GM20431 (cell line): Measurements from ENCODE around the gene CFAP299.
"Not testable (repeated sequence)": the region's sequence is repeated elsewhere in the genome, so short reads cannot be mapped to it uniquely, and the experiment has no call there.

ENCODE experiments used
- in situ Hi-C: fragments of 300-500 bp; cut with MseI, MboI; formaldehyde crosslinking; loops from one replicate; pipeline ENCODE4 v1.15.0; 2020; ENCODE audit warnings: low sequenced_read_pairs; ENCODE audit not compliant: unreplicated experiment

The CFAP299 gene

DNA sequence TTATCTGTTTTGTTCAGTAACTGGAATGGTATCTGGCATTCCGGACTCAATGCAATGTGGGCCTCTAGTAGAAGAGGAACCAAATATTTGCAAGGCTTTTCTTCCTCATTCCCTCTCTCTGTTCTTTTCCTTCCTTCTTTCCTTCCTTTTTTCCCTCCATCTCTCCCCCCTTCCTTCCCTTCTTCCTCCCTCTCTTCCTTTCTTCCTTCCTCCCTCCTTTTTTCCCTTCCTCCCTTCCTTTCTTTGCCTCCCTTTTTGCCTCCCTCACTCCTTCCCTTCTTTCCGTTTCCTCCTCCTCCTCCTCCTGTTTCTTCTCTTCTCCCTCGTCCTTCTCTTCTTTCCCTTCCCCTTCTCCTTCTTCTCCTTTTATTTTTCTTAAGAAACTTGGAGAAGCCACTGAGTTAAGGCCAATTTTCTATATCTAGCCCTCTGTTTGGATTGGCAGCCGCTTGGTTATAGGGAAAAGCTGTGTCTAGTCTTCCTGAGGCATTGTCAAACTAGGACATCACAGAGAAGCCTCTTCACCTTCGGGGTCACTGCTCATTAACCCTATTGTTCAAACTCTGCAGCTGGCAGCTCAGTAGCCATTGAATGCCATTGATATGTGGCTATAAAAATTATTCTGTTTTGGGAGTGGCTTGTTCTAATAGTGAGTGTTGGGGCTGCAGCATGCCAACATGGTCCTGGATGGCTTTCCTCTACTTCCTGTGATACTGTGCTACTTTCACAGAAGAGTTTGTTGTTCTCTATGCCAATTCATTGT lies 95.9 kb downstream of the CFAP299 start:
- in situ Hi-C loops, result no loop called here

- in situ Hi-C loops, result no loop called here
Observed at GRCh38 chr4:80434238-80434637, 98.7 kb downstream of the CFAP299 start.

GRCh38 chr4:80438016-80438415 lies 102.5 kb downstream of the CFAP299 start:
- in situ Hi-C loops, result no loop called here

DNA sequence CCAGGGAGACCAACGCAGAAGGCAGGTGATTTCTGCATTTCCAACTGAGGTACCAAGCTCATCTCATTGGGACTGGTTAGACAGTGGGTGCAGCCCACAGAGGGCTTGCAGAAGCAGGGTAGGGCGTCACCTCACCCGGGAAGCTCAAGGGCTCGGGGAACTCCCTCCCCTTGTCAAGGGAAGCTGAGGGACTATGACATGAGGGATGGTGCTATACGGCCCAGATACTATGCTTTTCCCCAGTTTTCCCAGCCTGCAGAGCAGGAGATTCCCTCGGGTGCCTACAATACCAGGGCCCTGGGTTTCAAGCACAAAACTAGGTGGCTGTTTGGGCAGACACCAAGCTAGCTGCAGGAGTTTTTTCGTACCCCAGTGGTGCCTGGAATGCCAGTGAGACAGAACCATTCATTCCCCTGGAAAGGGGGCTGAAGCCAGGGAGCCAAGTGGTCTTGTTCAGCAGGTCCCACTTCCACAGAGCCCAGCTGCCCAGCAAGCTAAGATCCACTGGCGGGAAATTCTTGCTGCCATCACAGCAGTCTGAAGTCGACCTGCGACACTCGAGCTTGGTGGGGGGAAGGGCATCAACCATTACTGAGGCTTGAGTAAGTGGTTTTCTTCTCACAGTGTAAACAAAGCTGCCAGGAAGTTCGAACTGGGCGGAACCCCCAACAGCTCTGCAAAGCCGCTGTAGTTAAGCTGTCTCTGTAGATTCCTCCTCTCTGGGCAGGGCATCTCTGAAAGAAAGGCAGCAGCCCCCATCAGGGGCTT lies 103.9 kb downstream of the CFAP299 start:
- in situ Hi-C loops, result not testable (repeated sequence)

DNA sequence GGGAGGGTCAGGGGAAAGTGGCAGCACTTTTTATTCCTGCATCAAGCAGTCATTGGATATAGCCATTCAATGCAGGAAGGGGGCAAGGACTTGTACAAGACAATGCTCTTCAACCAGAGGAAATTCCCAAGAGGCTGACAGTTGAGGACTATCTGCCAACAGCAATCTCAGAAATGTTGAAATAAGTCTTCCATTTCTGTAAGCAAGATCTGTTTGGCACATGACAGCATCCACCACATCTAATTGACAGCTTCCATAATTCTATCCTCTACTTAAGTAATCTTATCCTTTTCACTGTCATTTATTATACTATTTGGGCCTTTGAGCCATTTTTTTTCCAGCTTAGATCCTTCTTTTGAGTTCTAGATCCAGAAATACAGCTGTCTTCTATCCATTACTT lies 110.7 kb downstream of the CFAP299 start:
- in situ Hi-C loops, result no loop called here

- in situ Hi-C loops, result no loop called here
Observed at GRCh38 chr4:80446664-80447063, 111.1 kb downstream of the CFAP299 start.

DNA sequence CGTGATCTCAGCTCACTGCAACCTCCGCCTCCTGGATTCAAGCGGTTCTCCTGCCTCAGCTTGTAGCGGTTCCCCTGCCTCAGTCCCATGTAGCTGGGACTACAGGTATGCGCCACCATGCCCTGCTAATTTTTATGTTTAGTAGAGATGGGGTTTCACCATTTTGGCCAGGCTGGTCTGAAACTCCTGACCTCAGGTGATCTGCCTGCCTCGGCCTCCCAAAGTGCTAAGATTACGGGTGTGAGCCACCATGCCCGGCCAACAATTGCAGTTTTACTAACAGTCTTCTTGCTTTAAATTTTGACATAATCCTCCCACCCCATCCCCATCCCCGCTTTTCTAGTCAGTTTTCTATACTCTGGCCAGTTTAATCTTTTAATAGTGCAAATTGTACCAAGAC lies 112.0 kb downstream of the CFAP299 start:
- in situ Hi-C loops, result no loop called here

DNA sequence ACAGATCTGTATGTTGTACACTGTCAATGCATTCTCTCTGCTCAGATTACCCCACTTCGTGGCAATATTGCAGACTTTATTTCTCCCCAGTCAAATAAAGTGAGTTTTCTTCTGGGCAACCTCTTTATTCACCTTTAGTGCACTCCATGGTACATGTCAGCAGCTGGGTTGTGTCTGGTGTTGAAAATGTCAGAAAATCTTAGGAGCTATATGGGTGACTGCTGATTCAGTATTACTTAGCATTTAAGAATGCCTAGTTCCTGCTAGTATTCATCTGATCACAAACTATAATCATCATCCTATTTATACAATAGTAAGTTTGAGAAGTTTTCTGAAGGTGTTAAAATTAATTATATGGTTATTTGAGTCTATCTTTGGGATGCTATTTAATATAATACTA lies 112.5 kb downstream of the CFAP299 start:
- in situ Hi-C loops, result no loop called here

- in situ Hi-C loops, result no loop called here
Observed at GRCh38 chr4:80452055-80452454, 116.5 kb downstream of the CFAP299 start.

DNA sequence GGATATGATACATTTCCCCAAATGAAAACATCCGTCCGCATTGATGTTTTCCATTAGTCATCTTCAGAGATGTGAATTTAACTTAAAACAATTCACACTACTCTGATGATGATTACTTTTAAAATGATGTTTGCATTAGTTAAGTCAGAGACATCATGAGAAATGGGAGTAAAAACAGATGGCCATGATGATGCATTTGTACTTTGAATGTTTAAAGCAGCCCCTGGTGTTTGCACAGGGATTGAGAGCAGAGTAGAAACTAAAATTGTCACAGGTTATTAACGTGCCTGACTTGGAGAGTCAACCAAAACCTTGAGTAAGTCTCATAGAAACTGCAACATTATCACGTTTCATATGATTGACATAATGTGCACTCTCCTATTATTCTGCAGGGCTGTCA lies 117.2 kb downstream of the CFAP299 start:
- in situ Hi-C loops, result no loop called here

GRCh38 chr4:80454040-80454439 lies 118.5 kb downstream of the CFAP299 start:
- in situ Hi-C loops, result no loop called here

GRCh38 chr4:80454556-80454955 lies 119.0 kb downstream of the CFAP299 start:
- in situ Hi-C loops, result no loop called here

DNA sequence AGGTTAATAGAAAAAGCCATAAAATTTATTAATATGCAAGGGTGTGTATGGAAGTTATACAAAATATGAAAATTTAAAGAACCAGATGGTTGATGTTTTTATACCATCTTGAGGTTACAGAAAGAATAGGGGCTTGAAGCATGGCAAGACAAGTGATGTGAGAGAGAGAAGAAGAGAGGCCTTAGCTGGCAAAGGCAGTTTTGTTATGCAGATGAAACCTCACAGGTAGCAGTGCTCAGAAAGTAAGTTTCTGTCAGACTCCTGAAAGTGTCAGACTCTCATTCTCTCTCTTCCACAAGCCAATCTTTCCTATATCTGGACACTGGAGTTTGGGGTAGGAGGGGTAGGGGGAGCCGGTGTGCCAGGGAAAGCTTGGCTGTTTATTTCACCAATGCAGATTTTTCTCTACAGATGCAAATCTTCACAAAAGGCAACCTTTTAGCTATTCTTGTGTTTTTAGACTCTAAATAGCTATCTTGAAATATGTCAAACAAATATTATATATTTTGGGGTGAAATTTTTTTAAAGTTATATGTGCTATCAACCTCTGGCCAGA lies 124.5 kb downstream of the CFAP299 start:
- in situ Hi-C loops, result no loop called here

DNA sequence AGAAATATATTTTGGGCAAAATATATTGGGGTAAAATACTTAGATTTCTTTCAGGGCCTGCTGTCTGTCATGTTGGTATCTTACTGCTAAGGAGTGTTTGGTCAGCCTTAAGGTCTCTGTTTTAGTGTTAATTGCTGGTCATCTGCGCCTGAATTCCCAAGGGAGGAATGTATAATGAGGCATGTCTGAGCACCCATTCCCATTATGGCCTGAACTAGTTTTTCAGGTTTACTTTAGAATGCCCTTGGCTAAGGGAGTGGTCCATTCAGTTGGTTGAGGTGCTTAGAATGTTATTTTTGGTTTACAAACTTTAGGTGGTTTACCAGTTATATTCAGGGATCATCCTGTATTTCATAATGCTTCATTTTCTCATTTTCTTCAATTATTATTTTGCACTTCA lies 125.9 kb downstream of the CFAP299 start:
- in situ Hi-C loops, result no loop called here

DNA sequence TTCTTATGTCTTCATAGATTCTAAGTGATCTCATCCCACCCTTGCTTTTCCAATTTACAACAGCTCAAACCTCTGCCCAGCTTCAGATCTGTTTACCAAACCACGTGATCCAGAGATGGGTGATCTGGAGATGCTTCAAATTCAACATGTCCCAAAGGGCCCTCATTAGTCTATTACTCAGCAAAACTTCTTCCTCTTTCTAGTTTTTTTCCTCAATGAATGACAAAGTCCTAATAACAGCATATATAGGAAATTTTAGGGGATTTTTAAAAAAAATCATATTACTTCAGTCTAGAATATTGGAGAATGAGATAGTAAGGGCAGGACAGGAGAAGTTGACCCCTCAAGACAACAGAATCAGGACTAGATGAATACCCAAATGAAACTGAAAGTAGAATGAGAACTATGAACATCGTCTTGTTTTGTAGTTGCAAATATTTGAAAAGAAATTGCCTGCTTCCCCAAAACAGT lies 127.1 kb downstream of the CFAP299 start:
- in situ Hi-C loops, result no loop called here

DNA sequence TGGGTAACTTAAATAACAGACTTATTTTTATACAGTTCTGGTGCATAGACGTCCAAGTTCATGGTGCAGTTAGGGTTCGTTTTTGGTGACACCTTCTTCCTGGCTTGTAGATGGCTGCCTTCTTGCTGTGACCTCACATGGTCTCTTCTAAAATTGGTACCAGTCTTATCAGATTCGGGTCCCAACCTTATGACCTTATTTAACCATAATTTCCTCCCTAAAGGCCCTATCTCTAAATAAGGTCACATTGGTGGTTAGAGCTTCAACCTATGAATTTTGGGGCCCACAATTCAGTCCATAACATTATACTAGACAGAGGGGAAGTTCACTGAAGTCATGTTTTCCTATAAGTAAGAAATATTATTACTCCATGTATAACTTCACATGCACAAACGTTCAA lies 128.0 kb downstream of the CFAP299 start:
- in situ Hi-C loops, result no loop called here

DNA sequence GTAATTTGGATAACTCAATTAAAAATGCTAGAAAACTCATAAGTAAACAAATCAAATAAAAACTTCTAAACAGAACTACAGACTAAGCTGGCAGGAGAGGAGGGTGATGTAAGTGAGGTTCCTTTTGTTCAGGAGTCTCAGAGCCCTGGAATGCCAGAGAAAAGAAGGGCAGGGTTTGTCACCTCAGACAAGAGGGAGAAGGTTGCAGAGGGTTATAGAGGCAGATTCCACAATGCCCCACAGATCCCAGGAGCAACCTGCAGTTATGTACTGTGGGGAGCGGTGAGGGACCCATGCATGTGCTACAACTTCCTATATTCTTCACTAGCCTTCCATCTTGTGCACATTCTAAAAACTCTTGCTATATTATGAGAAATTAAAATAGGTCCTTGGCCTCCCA lies 129.7 kb downstream of the CFAP299 start:
- in situ Hi-C loops, result no loop called here

DNA sequence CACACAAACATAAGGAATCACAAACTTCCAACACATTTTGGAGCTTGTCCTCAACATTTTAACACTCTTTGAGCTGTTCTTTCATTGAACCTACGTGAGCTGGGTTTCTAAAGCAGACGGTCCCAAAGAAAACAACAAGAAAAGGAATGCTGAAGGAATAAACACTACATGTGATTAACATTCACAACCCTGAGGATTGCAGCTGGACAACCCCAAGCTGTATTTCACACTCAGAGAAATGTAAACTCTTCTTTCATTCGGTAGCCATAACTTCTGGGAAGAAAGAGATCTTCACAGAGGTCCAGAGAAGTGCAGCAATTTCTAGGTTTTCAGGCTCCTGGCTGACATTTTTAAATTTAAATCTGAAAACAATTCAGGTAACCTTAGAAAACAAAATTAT lies 130.2 kb downstream of the CFAP299 start:
- in situ Hi-C loops, result no loop called here

DNA sequence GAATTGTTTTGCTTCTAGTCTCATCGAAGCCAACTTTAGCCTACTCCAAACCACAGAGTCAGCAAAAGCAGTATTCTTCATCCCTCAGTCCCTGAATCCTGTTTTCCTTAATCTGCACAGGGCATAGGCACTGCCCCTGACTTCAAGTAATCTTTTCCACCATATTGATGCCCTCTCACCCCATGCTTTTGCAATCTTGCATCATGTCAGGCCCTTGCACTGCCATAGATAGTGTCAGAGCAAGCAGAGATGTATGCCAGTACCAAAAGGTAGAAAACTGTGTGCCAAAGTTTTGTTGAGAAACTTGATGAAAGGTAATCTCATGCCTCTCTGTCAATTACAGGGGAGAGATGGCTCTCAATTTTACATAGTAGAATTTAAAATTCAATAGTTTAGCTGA lies 131.1 kb downstream of the CFAP299 start:
- in situ Hi-C loops, result no loop called here

GRCh38 chr4:80471756-80472155 lies 136.2 kb downstream of the CFAP299 start:
- in situ Hi-C loops, result no loop called here

- in situ Hi-C loops, result no loop called here
Observed at GRCh38 chr4:80475236-80475635, 139.7 kb downstream of the CFAP299 start.
